Fibroblast of pulmonary artery (primary cell): Measurements from ENCODE around the gene SRPRA.

ENCODE experiments used
- DNase-seq: peaks from one replicate; pipeline ENCODE4 v3.0.0-alpha.2; 2010; ENCODE audit warnings: low read depth
- H3K4me3 ChIP-seq: replicated peaks from 2 replicates; pipeline ENCODE4 v1.5.1; 2011; ENCODE audit warnings: low read depth, mild to moderate bottlenecking, control low read depth, low read length, moderate library complexity
- TF ChIP-seq, protein P1 (sequence below): IDR thresholded peaks from 2 replicates; pipeline ENCODE4 v1.5.1; 2011; ENCODE audit warnings: mild to moderate bottlenecking, control low read depth, low read length, inconsistent platforms; ENCODE audit errors: missing control alignments

SRPRA gene

DNA sequence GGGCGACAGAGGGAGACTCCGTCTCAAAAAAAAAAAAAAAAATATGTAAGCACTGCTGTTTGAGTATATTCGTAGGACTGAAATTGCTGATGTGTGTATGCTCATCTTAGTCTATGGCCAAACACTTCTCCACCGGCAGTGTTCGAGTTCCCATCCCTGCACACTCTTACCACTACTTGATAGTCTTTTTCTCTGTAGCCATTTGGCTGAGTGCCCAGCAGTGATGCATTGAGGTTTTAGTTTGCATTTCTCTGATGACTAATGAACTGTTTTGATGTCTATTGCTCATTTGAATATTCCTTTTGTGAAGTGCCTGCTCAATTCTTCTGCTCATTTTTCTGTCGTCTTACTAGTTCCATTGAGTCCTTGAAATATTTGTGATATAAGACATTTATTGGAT lies 16.1 kb upstream of the SRPRA start:
- peak; percentile 94 for DNase-seq
- H3K4me3 ChIP-seq: no peak overlapping the region

DNA sequence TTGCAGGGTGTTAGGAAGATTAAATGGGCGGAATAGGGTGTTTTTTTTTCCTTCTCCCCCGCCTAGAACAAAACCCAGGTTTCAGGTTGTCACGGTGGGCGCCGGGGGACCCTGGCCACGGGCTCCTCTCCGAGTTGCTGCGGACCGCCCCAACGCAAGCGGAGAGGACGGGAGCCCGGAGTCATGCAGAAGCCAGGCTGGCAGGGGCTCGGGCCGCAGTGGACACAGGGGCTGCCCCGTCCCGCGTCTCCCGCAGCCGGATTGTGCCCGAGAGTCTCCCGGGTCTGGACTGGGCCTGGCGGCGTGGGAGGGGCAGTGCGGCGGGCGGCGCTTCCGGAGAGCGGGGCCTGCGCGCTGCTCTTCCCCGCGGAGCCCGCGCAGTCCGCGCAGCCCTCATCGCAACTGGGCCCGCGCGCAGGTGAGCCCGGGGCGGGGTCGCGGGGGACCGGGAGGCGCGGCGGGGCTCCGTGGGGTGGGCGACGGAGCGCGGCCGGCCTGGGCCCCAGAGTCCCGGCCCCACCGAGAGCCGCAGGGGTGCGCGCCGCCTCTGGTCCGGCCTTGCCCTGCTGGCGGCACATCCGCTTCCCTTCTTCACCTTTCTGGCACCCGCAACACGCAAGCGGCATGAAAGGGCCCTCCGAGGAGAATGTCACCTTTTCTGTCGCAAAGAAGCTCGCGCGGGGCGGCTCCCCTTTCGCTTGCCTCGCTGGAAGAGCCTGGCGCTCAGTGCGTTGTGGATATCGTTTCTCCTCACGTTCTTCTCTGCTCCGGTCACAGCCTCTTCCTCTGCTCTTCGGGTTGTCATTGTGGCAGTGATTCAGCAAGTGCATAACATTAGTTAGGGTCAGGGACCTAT lies 14.3 kb upstream of the SRPRA start, which contains the start of gene TIRAP:
Gene TIRAP (plus strand): TSS at position 358 of the 856 bp plus-strand sequence. CDS start 7,802 bp downstream, outside the sequence.
- DNase-seq: peak; percentile 44
- TF ChIP-seq, protein P1, sequence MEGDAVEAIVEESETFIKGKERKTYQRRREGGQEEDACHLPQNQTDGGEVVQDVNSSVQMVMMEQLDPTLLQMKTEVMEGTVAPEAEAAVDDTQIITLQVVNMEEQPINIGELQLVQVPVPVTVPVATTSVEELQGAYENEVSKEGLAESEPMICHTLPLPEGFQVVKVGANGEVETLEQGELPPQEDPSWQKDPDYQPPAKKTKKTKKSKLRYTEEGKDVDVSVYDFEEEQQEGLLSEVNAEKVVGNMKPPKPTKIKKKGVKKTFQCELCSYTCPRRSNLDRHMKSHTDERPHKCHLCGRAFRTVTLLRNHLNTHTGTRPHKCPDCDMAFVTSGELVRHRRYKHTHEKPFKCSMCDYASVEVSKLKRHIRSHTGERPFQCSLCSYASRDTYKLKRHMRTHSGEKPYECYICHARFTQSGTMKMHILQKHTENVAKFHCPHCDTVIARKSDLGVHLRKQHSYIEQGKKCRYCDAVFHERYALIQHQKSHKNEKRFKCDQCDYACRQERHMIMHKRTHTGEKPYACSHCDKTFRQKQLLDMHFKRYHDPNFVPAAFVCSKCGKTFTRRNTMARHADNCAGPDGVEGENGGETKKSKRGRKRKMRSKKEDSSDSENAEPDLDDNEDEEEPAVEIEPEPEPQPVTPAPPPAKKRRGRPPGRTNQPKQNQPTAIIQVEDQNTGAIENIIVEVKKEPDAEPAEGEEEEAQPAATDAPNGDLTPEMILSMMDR: no peak
- peak within 1 kb of the TSS; percentile 73 for H3K4me3 ChIP-seq

More for the DNA sequence above, 16.1 kb upstream of the SRPRA start:
- TF ChIP-seq, protein P1: no peak

DNA sequence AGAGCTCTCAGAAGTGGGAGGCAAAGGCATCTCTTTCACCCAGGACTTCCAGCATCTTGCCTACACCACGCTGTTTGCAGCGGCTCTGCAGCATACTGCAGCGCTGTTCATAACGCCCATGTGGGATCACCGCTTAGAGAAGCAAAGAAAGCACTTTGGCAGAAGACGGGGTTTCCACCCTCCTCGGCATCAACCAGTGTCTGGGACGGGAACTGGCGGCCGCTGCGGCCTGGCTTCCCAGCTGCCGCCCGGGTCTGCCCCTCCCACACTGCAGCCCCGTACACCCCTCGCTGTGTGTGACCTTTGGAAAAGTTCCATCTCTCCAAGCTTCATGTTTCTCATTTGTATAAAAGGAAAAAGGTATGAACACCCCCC lies 13.7 kb upstream of the SRPRA start:
- H3K4me3 ChIP-seq: peak overlapping the region; percentile 73
- DNase-seq: peak; percentile 44
- TF ChIP-seq, protein P1: no peak

DNA sequence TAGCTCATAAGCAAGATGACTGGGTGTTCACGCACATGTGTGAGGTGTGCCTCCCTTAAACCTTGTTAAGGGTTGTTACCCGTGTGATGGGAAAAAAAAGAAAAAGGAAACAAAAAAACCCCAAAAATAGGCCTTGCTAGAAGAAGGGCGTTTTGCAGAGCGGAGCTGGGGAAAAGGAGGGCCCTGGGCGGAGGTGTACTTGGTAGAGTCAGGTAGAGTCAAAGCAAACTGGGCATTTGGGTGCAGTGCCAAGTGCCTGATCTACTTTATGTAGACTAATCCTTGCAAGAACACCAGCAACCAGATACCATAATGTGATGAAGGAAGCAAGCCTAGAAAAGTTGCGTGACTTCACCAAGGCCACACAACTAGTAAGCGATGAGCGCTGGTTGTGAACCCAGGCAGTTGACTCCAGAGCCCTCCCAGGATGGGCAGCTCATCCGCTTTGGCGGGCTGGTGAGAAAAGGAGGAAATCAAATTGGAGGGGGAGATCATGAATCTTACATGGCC lies 13.0 kb upstream of the SRPRA start:
- TF ChIP-seq, protein P1: no peak
- no peak overlapping the region for H3K4me3 ChIP-seq
- DNase-seq: no peak

DNA sequence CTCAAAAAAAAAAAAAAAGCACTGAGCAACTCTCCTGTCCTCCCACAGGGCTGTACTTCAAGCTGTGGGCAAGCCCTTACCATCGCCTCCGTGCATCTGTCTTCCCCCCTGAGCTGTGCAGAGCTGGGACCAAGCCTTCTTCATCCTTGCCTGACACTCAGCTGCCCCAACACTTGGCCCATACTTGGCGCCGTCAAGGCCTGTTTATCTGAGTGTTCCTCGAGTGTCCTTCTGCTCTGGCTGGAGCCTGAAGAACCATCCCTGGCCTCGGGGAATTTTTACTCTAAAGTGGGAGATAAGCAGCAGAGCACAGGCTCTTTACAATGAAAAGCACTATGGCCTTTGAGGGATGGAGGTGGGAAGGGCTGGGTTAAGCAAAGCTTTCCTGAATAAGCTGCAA lies 12.6 kb upstream of the SRPRA start:
- H3K4me3 ChIP-seq: no peak overlapping the region
- TF ChIP-seq, protein P1: no peak

DNA sequence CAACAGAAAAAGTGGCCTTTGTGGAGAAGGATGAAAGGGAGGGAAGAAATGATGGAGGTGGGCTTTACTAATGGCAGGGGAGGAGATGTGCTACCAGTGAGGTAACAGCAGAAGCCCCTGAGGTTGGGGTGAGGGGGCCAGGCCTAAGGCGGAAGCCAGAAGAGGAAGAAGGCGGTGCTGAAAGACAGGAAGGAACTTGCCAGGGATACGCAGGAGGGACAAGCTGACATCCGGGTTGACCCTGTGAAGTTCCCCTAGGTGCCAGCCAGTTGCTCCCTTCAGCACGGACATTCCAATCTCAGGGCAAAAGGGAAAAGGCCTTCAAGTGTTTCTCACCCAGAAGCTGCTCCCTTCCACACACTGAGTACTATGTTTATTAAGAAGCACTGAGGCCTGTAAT lies 11.9 kb upstream of the SRPRA start:
- no peak overlapping the region for H3K4me3 ChIP-seq
- no peak for DNase-seq
- TF ChIP-seq, protein P1: no peak

More for the DNA sequence above, 12.6 kb upstream of the SRPRA start:
- DNase-seq: no peak
